Anterior cingulate cortex (tissue), 58 donors: ENCODE measurements around the gene SERTAD2.

Source experiments
- DNase-seq, 58 donors: peaks; one replicate each; lab custom pipeline; 2025; lab: John Stamatoyannopoulos, UW

Gene SERTAD2

GRCh38 chr2:64653109-64654062 is at the start of gene SERTAD2:
Gene SERTAD2, minus strand, starts transcription at chr2:64653913. Its CDS starts 17,042 bp downstream, at chr2:64636871.
- DNase-seq = peak in 55 of 58 donors; percentile 17 to 88 (median 79)

GRCh38 chr2:64700133-64700809 is 46.6 kb upstream of the SERTAD2 start:
- DNase-seq = no peak

- DNase-seq = no peak
Measured at GRCh38 chr2:64699712-64700111, 46.0 kb upstream of the SERTAD2 start.

- no peak for DNase-seq
Measured at GRCh38 chr2:64698668-64699444, 45.1 kb upstream of the SERTAD2 start.

GRCh38 chr2:64698177-64698643 is 44.5 kb upstream of the SERTAD2 start:
- no peak for DNase-seq

- DNase-seq = no peak
Measured at GRCh38 chr2:64697297-64698176, 43.8 kb upstream of the SERTAD2 start.

GRCh38 chr2:64696636-64697035 is 42.9 kb upstream of the SERTAD2 start:
- DNase-seq = no peak

GRCh38 chr2:64695721-64696261 is 42.1 kb upstream of the SERTAD2 start:
- DNase-seq = no peak

GRCh38 chr2:64692401-64692800 is 38.7 kb upstream of the SERTAD2 start:
- DNase-seq = no peak

- DNase-seq = no peak
Measured at GRCh38 chr2:64688909-64689308, 35.2 kb upstream of the SERTAD2 start.

- no peak for DNase-seq
Measured at GRCh38 chr2:64686283-64686956, 32.7 kb upstream of the SERTAD2 start.

GRCh38 chr2:64685430-64685829 is 31.7 kb upstream of the SERTAD2 start:
- no peak for DNase-seq

- DNase-seq = no peak
Measured at GRCh38 chr2:64683771-64684510, 30.2 kb upstream of the SERTAD2 start.

- DNase-seq = no peak
Measured at GRCh38 chr2:64681479-64681967, 27.8 kb upstream of the SERTAD2 start.

GRCh38 chr2:64679673-64680425 is 26.1 kb upstream of the SERTAD2 start:
- no peak for DNase-seq

- no peak for DNase-seq
Measured at GRCh38 chr2:64678771-64679590, 25.3 kb upstream of the SERTAD2 start.
